ENCODE data around the gene SPI1.

SPI1 gene

DNA sequence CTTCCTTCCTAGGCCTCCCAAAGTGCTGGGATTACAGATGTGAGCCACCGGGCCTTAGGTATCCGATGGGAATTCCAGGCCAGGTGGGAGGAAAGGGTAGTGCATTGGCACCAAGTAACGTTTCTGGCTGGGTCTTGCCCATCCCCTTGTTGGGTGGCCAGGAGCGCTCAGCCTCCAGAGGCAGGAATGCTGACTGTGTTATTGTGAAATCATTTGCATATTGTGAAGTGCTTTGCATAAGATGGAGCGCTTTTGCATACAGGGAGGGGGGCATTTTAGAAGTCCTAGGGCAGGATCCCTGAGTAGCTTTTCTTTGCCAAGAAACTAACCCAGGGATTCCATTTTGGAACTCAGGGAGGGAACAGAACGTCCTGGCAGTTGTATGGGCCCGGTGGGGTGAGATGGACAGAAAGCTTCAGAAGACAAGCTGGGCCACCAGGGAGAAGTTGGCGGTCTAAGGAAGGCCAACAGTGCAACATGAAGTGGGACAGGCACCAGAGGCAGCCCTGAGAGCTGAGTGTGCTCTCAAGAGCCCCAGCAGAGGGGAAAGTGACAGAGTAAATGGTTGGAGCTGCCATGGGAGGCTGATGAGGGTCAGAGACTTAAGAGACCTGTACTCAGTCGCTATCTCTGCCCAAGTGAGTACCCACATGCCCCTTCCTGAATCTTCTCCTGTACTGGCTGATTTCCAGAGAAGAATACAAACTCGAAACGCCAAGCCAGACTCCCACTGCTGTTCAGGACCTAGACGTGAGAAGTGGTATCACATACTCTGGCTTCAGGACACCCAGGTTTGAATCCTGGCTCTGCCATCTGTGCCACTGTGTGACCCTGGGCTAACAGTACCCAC lies 28.8 kb upstream of the SPI1 start:
- DNase-seq = no peak

GRCh38 chr11:47403571-47403970 lies 25.2 kb upstream of the SPI1 start:
- no peak for DNase-seq

GRCh38 chr11:47403135-47403534 lies 24.8 kb upstream of the SPI1 start:
- DNase-seq = no peak

DNA sequence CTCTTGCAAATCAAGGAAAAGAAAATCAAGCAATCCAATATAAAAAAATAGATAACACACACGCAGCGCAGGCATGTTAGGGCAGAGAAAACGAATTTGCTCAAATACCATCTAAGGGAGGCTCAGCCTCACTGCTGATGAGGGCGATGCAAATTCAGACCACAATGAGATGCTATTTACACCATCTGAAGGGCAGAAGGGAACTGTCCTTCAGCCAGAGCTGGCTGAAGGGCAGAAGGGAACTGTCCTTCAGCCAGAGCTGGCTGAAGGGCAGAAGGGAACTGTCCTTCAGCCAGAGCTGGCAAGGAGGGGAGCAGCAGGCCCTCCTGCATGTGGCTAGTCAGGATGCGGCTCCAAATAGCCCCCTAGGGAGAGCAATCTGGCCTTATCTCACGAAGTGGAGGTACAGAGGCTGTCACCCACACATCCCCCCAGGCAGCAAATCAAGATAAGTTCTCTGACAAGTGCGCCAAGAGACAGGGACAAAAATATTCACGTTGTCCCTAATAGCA lies 22.5 kb upstream of the SPI1 start:
- DNase-seq = no peak

GRCh38 chr11:47399860-47400767 lies 21.8 kb upstream of the SPI1 start:
- no peak for DNase-seq

DNA sequence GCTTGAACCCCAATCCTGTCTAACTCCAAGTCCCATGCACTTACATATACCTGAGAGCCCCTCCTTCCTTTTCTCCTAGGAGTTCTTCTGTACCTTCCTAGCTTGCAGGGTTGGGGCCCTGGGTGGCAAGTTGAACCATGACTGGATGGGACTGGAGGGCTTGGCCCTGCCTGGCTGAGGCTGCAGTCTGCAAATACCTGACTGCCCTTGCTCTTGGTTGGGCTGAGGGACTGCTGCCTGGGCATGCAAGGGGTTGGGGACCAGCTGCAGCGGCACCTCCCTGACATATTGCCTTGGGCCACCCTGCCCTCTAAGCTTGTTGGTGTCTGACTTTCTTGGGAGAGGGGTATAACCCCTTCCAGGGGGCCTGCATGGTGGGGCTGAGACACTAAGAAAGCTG lies 20.2 kb upstream of the SPI1 start:
- DNase-seq = no peak

DNA sequence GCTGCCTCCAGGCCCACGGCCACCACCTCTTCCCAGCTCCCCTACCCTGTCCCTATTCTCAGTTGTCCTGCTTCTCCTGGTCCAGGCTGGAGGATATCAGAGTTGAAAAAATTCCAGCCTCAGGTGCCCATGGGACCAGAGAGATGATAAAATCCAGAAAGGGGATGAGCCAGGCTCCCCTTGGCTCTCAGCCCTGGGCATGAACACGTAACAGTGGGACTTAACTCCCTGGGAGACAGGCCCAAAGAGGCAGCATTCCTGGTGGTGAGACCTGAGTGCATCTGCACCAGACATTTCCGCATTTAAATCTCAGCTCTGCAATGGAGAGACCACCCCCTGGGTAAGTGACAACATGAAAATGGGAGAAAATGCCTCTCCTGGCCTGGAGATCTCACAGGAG lies 19.7 kb upstream of the SPI1 start:
- no peak for DNase-seq

DNA sequence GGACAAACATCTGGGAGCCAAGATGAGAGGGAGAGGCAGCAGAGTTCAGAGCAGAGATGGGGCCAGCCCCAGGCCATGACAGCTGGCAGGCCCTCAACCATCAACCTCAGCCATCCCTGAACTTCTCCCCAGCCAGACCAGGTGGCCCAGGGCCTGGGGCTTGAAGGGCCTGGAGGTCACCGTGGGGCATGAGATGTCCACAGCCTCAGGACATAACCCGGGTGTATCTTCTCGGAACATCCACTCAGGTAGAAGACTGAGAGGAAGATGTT lies 17.6 kb upstream of the SPI1 start:
- no peak for DNase-seq

DNA sequence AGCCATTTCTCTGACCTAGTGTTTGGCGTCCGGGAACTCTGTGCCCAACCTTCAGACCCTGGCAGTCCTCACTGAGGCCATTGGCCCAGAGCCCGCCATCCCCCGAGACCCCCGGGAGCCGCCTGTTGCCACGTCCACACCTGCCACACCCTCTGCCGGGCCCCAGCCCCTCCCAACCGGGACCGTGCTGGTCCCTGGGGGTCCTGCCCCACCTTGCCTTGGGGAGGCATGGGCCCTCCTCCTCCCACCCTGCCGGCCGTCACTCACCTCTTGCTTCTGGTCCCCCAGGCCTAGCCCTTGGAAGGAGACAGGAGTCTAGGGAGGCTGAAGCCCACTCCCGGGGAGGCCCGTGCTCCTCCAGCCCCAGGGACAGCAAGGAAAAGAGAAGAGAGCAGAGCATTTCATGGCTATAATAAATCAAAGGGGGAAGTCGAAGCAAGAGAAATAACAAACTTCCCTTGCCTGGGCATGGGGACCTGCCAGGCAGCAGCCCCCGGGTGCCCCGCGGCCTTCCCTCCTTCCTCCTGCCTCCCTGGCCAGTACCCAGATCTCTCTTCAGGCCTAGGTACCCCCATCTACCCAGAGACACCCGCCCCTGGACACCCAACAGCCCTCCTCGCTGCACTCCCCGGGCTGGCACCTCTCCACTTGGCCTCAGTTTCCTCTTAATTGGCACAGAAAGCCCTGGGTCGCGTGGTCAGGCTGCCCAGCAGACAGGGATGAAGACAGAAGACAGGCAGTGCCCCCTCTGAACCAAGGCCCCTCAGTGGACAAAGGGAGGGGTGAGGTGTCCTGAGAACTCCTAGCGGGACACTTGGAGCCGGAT lies 17.1 kb upstream of the SPI1 start:
- no peak for DNase-seq

- no peak for DNase-seq
These were observed 16.2 kb upstream of the SPI1 start for GRCh38 chr11:47394322-47395222.

DNA sequence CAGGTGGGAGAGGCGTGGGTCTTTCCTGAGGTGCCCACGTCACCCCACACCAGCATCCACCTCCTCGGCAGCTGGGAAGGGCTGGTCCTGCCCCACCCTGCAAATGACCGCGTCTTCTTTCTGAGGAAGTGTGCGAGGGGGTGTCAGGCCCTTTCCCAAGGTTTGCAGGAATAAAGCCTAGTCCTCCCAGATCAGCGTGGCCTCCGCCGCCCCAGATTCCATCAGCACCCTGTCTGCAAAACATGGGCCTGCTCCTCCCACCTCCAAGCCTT lies 15.6 kb upstream of the SPI1 start:
- no peak for DNase-seq

DNA sequence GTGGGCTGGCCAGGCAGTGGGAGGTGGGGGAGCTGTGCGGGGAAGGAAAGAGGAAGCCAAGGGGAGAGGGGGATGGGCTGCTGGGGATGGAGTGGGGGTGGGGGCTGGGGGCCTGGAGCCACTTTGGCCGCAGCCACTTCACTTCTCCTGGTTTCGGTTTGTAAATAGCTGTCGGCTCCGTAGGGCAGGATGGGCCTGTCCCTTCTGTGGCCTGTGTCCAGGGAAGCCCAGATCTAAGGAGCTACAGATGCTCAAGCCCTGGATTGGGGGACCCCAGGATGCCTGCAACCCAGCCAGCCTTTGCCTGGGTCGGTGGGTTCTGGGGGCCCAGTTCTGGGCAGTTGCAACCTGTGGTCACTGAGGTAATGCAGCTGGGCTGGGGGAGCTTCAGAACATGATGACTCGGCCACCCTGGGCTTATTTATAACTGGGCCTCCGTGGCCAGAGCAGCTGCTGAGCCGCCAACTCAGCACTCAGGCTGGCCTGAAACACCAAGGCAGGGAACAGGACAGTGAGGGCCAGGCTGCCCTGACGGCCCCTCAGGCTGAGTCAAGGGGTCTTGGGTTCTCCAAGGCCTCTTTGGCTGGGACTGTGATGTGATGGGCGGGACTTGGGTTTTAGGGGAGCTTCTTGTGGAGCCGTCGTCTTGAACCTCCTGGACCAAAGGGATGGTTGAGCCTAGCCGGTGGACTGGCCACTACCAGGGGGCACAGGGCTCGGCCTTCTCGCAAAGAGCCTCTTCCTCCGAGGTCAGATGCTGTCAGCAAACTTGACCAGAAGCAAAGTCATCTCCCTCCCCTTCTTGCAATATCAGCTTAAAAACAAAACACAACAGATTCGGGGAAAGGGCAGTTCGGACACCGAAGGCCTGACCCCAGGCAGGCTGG lies 15.1 kb upstream of the SPI1 start:
- DNase-seq = no peak

GRCh38 chr11:47392546-47393162 lies 14.3 kb upstream of the SPI1 start:
- DNase-seq = no peak

DNA sequence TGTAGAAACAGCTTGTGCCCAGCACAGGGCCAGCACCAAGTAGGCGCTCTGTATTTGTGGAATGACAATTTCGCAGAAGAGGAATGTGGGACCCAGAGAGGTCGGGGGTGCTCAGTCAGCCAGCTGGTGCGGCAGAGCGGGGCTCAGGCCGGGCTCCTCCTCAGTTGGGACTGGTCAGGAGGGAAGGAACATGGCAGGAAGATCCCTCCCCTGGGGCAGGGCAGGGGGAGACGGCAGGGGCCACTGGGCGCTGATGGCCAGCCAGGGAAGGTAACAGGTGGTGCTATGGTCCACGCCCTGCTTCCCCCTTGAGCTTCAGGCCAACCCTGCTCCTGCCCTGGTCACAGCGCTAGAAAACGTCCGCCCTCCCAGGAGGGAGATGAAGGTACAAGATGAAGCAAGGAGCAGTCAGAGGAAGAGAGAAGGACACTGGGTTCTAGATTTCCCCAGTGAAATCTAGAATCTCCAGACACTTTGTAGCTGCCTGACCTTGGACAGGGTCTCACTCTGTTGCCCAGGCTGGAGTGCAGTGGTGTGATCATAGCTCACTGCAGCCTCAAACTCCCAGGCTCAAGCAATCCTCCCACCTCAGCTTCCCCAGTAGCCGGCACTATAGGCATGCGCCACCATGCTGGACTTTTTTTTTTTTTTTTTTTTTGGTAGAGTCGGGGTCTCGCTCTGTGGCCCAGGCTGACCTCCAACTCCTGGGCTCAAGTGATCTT lies 13.5 kb upstream of the SPI1 start:
- DNase-seq = no peak

DNA sequence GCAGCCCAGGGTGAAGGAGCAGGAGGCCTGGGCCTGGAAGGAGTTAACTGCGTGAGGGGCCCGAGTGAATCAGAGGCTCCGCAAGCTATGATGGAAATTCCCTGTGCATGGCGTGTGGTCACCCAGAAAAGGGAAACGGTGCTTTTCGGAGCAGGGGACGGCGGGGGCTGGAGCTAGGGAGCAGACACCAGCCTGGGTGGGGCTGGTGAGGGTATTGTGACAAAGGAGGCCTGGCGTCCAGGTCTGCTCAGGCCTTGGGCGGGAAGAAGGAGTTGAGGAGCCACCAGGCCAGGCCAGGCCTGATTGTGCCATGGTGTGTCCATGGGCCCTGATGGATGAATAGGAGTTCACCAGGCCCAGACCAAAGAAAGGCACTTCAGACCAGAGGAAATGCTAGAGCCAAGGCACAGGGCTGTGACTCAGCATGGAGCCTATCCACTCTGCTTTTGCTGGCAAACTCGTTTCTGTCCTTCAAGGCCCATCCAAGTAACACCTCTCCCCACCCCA lies 12.8 kb upstream of the SPI1 start:
- DNase-seq = no peak

DNA sequence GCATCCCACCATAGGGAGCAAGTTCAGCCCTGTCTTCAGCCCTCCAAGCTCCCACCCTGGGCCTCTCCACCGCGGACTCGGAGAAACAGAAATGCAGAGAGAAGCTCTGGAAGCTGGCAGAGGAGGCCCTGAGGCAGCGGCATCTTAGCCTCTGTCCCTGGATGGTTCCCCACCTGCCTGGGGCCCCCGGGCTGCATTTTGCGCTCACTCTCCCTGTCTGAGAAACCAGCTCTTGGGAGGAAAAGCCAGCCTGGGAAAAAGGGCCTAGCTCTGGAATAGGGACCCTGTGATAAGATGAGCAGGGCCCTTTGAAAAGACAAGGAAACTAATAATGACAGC lies 12.0 kb upstream of the SPI1 start:
- DNase-seq = no peak

DNA sequence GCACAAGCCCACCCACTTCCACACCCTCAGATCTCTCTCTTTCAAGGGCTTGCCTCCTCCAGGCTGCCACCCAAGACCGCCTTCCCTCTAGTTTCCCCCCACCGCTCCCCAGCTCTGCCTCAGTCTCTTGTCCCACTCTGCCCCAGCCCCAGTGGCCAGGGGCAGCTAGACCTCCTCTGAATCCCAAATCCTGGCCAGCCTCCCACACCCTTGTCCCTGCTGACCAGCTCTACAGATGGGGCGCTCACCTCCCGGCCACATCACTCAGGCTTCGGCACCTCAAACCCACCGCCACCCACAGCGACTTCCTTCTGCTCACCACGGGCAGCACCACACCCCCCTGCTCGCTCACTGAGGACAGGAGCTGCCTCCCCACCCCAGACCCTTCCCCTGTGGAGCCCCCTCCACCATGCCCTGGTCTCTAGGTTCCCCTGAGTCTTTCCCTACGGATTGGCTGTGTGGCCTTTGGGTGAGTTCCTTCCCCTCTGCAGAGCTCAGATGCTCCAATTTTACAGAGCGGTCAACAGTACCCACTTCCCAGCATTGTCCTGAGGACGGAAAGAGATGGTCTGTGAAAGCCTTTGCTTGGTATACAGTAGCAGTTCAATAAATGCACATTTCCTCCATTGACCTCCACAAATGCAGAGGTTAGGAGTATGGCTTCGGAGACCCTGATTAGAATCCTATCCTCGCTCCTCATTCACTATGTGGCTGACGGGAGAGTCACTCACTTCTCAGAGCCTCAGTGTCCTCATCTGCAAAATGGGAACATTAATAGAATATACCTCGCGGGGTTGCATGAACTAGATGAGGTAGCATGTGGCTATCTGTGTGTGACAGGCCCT lies 11.5 kb upstream of the SPI1 start:
- no peak for DNase-seq

DNA sequence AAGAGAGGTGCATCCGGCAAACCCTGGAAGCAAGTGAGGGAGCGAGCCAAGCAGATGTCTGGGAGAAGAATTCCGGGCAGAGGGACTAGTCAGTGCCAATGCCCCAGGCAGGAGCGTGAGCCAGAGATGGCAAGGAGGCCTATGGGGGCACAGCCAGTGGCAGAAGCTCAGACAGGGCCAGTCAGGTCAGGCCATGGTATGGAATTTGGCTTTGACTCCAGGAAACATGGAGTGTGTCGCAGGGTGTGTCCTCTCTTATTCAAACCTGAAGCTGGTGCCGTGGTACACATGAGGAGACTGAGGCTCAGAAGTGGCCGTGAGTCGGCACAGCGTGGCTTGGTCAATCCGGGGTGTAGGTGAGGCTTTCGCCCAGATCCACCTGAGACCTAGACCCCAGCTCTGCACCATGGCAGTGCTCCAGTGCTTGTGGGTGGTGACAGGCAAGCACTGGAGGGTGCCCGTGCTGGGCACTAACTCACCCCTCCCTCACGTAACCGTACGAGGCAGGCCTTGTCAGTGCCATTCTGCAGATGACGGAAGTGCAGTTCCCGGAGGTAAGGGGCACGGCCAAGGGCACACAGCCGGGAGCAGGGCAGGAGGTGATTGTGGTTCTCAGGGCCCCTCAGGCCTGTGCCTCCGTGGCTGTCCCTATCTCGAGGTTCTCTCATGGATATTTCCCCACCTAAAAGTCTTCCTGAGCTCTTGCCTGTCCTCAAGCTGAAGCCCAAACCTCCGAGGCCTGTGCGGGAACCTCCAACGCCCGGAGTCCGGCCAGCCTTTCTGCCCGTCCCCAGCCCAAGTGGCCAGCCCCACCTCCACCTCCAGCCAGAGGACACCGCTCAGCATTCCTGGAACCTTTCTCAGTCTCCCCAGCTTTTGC lies 10.6 kb upstream of the SPI1 start:
- no peak for DNase-seq
